ENCODE measurements around the gene CXCL5.
"Not testable (repeated sequence)": the region's sequence is repeated elsewhere in the genome, so short reads cannot be mapped to it uniquely, and the experiment has no call there.

The CXCL5 gene

GRCh38 chr4:74015126-74015780 lies 16.8 kb upstream of the CXCL5 start:
- no peak for DNase-seq

DNA sequence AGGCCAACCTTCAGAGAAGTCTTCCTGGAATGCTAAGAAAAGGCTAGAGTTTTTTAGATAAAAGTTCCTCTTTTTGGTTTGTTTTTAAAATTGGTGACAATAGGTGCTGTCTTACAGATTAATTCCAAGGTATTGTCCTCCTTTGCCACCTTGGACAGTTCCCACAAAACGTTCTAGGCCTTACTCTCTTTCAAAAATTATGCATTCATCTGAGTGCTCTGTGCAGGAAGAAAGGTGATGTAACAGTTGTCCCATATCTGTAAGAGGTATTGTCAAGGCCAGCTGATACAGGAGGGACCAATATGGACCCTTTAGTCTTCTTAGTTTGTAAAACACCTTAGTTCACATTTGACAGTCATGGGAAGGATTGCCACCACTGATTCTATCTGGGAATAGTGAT lies 15.9 kb upstream of the CXCL5 start:
- no peak for DNase-seq

- DNase-seq = no peak
These were observed 14.8 kb upstream of the CXCL5 start for GRCh38 chr4:74013264-74013663.

- no peak for DNase-seq
These were observed 13.7 kb upstream of the CXCL5 start for GRCh38 chr4:74012130-74012529.

- DNase-seq = no peak
These were observed 10.8 kb upstream of the CXCL5 start for GRCh38 chr4:74009307-74009706.

DNA sequence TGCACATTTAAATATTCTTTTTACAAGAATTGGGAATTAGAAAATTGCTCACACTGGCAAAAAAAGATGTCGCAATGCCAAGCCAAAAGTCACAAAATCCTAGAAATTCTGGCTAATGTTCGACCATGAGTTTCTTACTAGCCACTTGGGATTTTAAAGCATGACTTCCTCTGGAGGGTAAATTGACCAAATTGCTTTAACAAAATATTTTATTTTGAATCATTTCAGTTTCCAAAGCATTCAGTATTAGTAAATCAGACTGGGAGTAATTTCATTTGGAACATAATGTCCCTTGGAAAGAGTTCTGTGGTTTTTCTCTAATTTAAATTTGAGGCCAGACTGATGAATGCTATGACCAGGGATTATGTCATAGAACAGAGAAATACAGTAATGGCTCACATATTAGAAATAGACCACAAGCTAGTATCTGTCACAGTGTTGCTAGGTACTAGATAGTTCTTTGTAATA lies 7.6 kb upstream of the CXCL5 start:
- peak; percentile 68 for DNase-seq

- DNase-seq = no peak
These were observed 7.1 kb upstream of the CXCL5 start for GRCh38 chr4:74005528-74005927.

DNA sequence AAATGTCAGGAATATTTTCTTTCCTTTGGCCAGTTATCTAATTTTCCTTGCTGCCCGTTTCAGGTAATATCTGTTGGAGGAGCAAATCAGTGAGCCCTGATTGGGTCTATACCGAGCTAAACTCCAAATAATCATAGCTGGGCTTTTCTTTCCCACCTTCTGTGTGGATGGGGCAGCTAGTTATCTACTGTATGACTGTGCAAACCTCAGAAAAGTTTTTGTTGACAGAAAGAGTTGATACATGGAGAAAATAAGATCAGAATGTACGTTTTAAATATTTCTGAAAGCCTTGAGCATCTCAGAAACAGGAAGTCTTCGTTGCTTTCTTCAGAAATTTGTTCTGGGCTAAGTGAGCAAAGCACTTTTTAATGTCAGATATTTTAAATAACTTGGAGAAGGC lies 6.2 kb upstream of the CXCL5 start:
- DNase-seq = no peak

- DNase-seq = no peak
These were observed 1.8 kb upstream of the CXCL5 start for GRCh38 chr4:74000301-74000700.

GRCh38 chr4:73992050-73992449 lies 6.4 kb downstream of the CXCL5 start:
- no peak for DNase-seq

GRCh38 chr4:73991742-73992000 lies 6.8 kb downstream of the CXCL5 start:
- DNase-seq = no peak

GRCh38 chr4:73990988-73991741 lies 7.3 kb downstream of the CXCL5 start:
- DNase-seq = no peak

DNA sequence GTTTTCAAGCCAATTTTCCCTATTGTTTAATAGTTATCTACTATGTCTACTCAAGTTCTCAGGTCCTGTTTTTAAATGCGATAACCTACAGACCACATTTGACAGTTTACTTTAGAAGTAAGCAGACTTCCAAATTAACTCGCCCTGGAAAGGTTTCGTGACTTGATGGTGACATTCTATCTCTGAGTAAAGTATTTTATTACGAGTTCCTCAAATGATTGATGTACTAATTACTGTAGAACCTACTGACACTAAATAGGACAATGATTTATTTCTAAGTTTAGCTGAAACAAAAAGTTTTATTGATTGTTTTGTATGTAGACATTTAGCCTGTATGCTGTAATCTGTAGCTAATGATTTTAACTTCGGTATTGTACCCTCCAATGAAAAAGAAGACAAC lies 8.5 kb downstream of the CXCL5 start:
- DNase-seq = no peak

- no peak for DNase-seq
These were observed 9.4 kb downstream of the CXCL5 start for GRCh38 chr4:73989031-73989430.

- DNase-seq = no peak
These were observed 10.4 kb downstream of the CXCL5 start, which contains the start of gene PPBP for GRCh38 chr4:73988061-73988460. Gene PPBP (minus strand): TSS chr4:73988190. CDS start chr4:73988103, 87 bp downstream.

DNA sequence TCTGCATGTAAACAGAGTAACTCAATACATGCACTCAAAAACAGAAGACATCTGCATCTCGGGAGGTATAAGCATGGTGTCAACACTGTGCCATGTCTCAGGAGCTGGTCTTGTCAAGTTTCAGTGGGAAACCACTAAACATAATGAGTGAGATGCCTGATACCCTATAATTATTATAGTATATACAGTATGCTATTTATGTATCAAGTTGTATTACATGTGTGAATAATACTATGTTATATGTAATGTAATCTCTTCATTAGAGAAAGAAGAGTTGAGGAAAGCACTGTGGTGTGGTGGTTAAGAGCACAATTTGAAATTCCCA lies 13.0 kb downstream of the CXCL5 start:
- DNase-seq = no peak

DNA sequence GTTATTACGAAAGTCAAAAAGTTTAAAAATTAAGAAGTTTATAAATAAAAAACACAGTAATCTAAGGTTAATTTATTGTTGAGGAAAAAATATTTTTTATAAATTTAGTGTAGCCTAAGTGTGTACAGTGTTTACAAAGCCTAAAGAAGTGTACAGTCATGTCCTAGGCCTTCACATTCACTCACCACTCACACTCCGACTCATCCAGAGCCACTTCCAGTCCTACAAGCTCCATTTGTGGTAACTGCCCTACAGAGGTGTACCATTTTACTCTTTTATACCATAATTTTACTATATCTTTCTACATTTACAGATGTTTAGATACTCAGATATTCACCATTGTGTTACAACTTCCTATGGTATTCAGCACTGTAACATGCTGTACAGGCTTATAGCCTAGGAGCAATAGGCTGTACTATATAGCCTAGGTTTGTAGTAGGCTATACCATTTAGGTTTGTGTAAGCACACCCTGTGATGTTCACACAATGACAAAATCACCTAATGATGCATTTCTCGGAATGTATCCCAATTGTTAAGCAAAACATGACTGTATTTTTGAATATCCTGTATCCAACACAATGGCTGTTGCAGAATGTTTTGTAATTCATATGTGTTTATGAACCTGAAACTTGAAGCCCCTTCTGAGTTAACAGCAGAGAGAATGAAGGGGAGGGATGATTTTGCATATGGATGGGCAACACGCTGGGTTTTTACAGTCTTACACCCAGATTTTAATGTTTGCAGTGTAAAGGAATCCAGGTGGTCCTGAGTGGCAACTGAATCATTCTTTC lies 13.5 kb downstream of the CXCL5 start:
- no peak for DNase-seq

DNA sequence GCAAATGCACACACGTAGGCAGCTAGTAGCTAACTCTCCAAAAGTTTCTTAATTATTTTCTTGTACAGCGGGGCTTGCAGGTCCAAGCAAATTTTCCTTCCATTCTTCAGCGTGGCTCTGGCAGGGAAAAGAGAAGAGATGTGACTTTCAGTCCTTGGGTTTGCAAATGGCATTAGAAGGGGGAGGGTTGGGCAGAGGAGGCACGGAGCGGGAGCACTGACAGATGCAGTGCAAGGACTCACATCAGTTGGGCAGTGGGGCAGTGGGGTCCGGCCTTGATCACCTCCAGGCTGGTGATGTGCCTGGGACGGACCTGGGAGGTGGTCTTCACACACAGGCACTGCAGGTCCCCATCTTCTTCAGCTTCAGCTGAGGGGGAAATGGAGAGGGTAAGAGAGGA lies 17.3 kb downstream of the CXCL5 start:
- DNase-seq = not testable (repeated sequence)

- no peak for DNase-seq
These were observed 19.0 kb downstream of the CXCL5 start for GRCh38 chr4:73979407-73979957.

GRCh38 chr4:73978886-73979285 lies 19.6 kb downstream of the CXCL5 start:
- peak; percentile 87 for DNase-seq

DNA sequence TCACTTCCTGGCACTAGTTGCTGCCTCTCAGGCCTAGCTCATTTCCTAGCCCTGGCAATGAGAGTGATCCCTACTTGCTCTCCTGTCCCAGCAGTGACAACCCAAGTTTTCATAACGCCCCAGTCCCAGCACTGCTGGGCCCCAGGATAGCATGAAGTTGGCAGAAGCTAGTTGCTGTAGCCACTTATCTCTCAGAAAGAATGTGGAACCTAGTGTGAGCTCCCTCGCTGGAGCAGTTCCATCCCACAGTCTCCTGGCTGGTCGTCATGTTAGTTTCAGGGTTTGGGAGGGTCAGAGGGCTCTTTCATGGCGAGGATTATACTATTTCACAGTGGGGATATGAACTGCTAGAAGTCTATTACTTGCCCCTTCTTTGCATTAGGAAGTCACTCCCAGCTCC lies 21.8 kb downstream of the CXCL5 start:
- DNase-seq = no peak

- no peak for DNase-seq
These were observed 22.3 kb downstream of the CXCL5 start for GRCh38 chr4:73976217-73976616.

GRCh38 chr4:73974352-73974751 lies 24.1 kb downstream of the CXCL5 start:
- no peak for DNase-seq

DNA sequence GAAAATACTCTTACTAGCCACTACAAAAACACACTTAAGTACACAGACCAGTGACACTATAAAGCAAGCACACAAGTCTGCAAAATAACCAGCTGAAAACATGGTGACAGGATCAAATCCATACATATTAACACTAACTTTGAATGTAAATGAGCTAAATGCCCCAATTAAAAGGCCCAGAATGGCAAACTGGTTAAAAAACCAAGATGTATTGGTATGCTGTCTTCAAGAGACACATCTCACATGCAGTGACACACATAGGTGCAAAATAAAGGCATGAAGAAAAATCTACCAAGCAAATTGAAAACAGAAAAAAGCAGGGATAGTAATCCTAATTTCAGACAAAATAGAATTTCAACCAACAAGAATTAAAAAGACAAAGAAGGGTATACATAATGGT lies 27.5 kb downstream of the CXCL5 start:
- DNase-seq = no peak

Measured in fibroblast of skin of abdomen (primary cell).